Stimulated activated naive B cell treated with anti-CD40 and anti-IgM and Interleukin-4, amounts not matched to agents 10 μg/mL and 1 μg/mL and 100 μg/mL, for 72 hours (primary cell): ENCODE measurements around the gene IFNGR2.
"Not testable (repeated sequence)": the region's sequence is repeated elsewhere in the genome, so short reads cannot be mapped to it uniquely, and the experiment has no call there.

Source experiments
- ATAC-seq, 2 donors: fragments of 150-1000 bp; cut with Tn5 transposase; replicated peaks; 2 replicates each; pipeline ENCODE4 v1.10.0; 2021; ENCODE audit warnings: moderate library complexity in 1 of 2
- DNase-seq: peaks from one replicate; pipeline ENCODE4 v3.0.0; 2021
- H3K27ac Mint-ChIP-seq: one replicate; pipeline ENCODE4 v1.8.0; 2022; ENCODE audit warnings: mild to moderate bottlenecking, mixed read lengths
- H3K27me3 Mint-ChIP-seq, 2 donors: one replicate each; pipeline ENCODE4 v1.8.0; 2022; ENCODE audit warnings: mixed read lengths in 2 of 2
- H3K36me3 Mint-ChIP-seq, 2 donors: one replicate each; pipeline ENCODE4 v1.8.0; 2022; ENCODE audit warnings: mixed read lengths in 2 of 2, mild to moderate bottlenecking in 1 of 2
- H3K4me1 Mint-ChIP-seq, 2 donors: one replicate each; pipeline ENCODE4 v1.8.0; 2022; ENCODE audit warnings: mixed read lengths in 2 of 2, mild to moderate bottlenecking in 1 of 2
- H3K4me3 Mint-ChIP-seq, 2 donors: one replicate each; pipeline ENCODE4 v1.8.0; 2022; ENCODE audit warnings: mild to moderate bottlenecking in 2 of 2, mixed read lengths in 2 of 2, moderate library complexity in 1 of 2
- H3K9me3 Mint-ChIP-seq, 2 donors: one replicate each; pipeline ENCODE4 v1.8.0; 2022; ENCODE audit warnings: mixed read lengths in 2 of 2, mild to moderate bottlenecking in 1 of 2

Gene IFNGR2

DNA sequence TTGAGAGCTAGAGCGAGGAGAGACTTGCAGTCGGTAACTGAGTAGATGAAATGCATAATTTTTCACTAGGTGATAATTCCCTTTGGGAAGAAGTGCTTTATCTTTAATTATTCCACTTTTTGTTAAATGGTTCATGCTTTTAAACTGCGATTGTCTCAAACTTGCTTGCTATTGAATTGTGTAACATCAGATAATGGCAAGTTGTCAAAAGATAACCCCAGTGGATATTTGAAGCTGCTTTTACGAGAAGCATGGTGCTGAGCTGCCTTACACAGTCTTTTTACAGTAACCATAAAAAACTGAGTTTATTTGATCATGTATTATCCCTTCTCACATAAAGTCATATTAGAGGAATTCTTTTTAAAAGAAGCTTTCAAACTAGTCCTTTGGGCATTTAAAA lies 46.4 kb downstream of the IFNGR2 start:
- Mint-ChIP-seq H3K4me3 (no peak overlapping the region), H3K27me3 (no peaks in the 10 kb centered on the region), H3K9me3 (no peaks in the 10 kb centered on the region), H3K36me3 (peaks cover 15 to 26% of the 10 kb centered on the region in 2 donors), H3K27ac (no peak overlapping the region), H3K4me1 (peaks cover 5 to 8% of the 10 kb centered on the region in 2 donors)
- no peak for ATAC-seq
- DNase-seq = no peak

DNA sequence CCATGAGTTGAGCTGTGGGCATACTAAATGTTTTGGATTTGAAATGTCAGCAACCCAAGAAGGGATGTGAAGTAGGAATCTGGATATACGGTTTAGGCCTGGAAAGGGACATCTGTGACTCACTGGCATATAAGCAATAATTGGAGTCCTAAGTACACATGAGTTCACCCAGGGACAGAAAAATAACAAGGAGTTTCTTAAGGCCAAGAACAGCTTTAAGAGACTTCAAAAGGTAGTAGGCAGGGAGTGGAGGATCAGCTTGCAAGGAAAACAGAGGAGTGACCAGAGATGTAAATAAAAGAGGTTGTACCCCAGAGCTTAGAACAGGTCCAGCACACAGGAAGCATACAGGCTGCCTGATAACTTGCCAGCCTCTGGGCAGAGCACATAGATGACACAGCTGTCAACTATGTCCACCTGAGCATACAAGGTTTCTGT lies 48.4 kb downstream of the IFNGR2 start:
- H3K36me3 Mint-ChIP-seq = peaks cover 15 to 26% of the 10 kb centered on the region in 2 donors
- H3K4me1 Mint-ChIP-seq = no peaks in the 10 kb centered on the region

GRCh38 chr21:33452362-33452761 lies 49.1 kb downstream of the IFNGR2 start:
- H3K4me1 Mint-ChIP-seq = no peaks in the 10 kb centered on the region
- H3K4me3 Mint-ChIP-seq = no peak overlapping the region
- ATAC-seq = no peak
- no peaks in the 10 kb centered on the region for H3K9me3 Mint-ChIP-seq
- H3K36me3 Mint-ChIP-seq = peaks cover 15 to 26% of the 10 kb centered on the region in 2 donors
- no peaks in the 10 kb centered on the region for H3K27me3 Mint-ChIP-seq
- no peak overlapping the region for H3K27ac Mint-ChIP-seq
- no peak for DNase-seq

More for the DNA sequence above, 48.4 kb downstream of the IFNGR2 start:
- Mint-ChIP-seq H3K27ac (no peak overlapping the region), H3K4me3 (no peak overlapping the region), H3K27me3 (no peaks in the 10 kb centered on the region), H3K9me3 (no peaks in the 10 kb centered on the region)
- ATAC-seq (no peak), DNase-seq (no peak)

- H3K27ac Mint-ChIP-seq = no peak overlapping the region
These were observed 52.7 kb downstream of the IFNGR2 start for GRCh38 chr21:33455686-33456446.

GRCh38 chr21:33458861-33459260 lies 55.6 kb downstream of the IFNGR2 start:
- no peak overlapping the region for H3K27ac Mint-ChIP-seq
- no peak overlapping the region for H3K4me3 Mint-ChIP-seq
- no peak for ATAC-seq

More at GRCh38 chr21:33455686-33456446, 52.7 kb downstream of the IFNGR2 start:
- Mint-ChIP-seq H3K4me3 (no peak overlapping the region), H3K27me3 (no peaks in the 10 kb centered on the region), H3K4me1 (no peaks in the 10 kb centered on the region), H3K9me3 (no peaks in the 10 kb centered on the region), H3K36me3 (peaks cover 24 to 34% of the 10 kb centered on the region in 2 donors)
- ATAC-seq = no peak
- no peak for DNase-seq

GRCh38 chr21:33461538-33462250 lies 58.5 kb downstream of the IFNGR2 start:
- DNase-seq (no peak), ATAC-seq (no peak)
- no peaks in the 10 kb centered on the region for H3K27me3 Mint-ChIP-seq
- no peaks in the 10 kb centered on the region for H3K4me1 Mint-ChIP-seq
- H3K27ac Mint-ChIP-seq = no peak overlapping the region
- H3K4me3 Mint-ChIP-seq = no peak overlapping the region
- H3K9me3 Mint-ChIP-seq = no peaks in the 10 kb centered on the region
- peaks cover 14 to 25% of the 10 kb centered on the region in 2 donors for H3K36me3 Mint-ChIP-seq

More at GRCh38 chr21:33458861-33459260, 55.6 kb downstream of the IFNGR2 start:
- no peaks in the 10 kb centered on the region for H3K27me3 Mint-ChIP-seq
- peaks cover 14 to 21% of the 10 kb centered on the region in 2 donors for H3K36me3 Mint-ChIP-seq
- no peaks in the 10 kb centered on the region for H3K9me3 Mint-ChIP-seq
- DNase-seq = no peak
- no peaks in the 10 kb centered on the region for H3K4me1 Mint-ChIP-seq

- DNase-seq, H3K4me3 Mint-ChIP-seq, ATAC-seq, H3K9me3 Mint-ChIP-seq, H3K27ac Mint-ChIP-seq, H3K4me1 Mint-ChIP-seq, H3K27me3 Mint-ChIP-seq: not testable (repeated sequence)
- H3K36me3 Mint-ChIP-seq = peaks cover 6 to 13% of the 10 kb centered on the region in 2 donors
These were observed 66.0 kb downstream of the IFNGR2 start for GRCh38 chr21:33469183-33469582.

GRCh38 chr21:33470701-33471100 lies 67.5 kb downstream of the IFNGR2 start:
- Mint-ChIP-seq H3K4me3 (no peak overlapping the region), H3K27ac (no peak overlapping the region), H3K36me3 (peaks cover 6 to 11% of the 10 kb centered on the region in 2 donors), H3K4me1 (peaks cover 3 to 4% of the 10 kb centered on the region in 2 donors), H3K9me3 (no peaks in the 10 kb centered on the region), H3K27me3 (no peaks in the 10 kb centered on the region)
- DNase-seq = no peak
- ATAC-seq = no peak

DNA sequence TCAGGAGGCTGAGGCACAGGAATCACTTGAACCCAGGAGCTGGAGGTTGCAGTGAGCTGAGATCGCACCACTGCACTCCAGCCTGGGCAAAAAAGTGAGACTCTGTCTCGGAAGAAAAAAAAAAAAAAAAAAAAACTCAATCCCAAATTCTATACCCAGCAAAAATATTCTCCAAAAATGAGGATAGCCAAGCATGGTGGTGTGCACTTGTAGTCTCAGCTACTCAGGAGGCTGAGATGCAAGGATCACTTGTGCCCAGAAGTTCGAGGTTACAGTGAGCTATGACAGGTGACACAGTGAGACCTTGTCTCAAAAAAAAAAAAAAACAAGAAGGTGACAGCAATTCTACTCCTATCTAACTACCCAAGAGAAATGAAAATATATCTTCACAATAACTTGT lies 70.1 kb downstream of the IFNGR2 start:
- no peak overlapping the region for H3K27ac Mint-ChIP-seq
- H3K4me1 Mint-ChIP-seq = peaks cover 5 to 8% of the 10 kb centered on the region in 2 donors
- no peak for DNase-seq
- H3K27me3 Mint-ChIP-seq = no peaks in the 10 kb centered on the region
- H3K4me3 Mint-ChIP-seq = no peak overlapping the region
- H3K36me3 Mint-ChIP-seq = peaks cover 6 to 9% of the 10 kb centered on the region in 2 donors
- ATAC-seq = no peak
- no peaks in the 10 kb centered on the region for H3K9me3 Mint-ChIP-seq

GRCh38 chr21:33477066-33477465 lies 73.9 kb downstream of the IFNGR2 start:
- no peaks in the 10 kb centered on the region for H3K27me3 Mint-ChIP-seq
- H3K36me3 Mint-ChIP-seq = peaks cover 6 to 9% of the 10 kb centered on the region in 2 donors
- H3K27ac Mint-ChIP-seq = no peak overlapping the region
- H3K4me1 Mint-ChIP-seq = peaks cover 8 to 26% of the 10 kb centered on the region in 2 donors
- DNase-seq = no peak
- ATAC-seq = no peak
- peak overlapping the region in 1 of 2 donors; percentile 10 for H3K4me3 Mint-ChIP-seq
- no peaks in the 10 kb centered on the region for H3K9me3 Mint-ChIP-seq

GRCh38 chr21:33478182-33478581 lies 75.0 kb downstream of the IFNGR2 start:
- DNase-seq (no peak), ATAC-seq (no peak)
- Mint-ChIP-seq H3K4me3 (peak overlapping the region; percentile 86 to 88), H3K27ac (peak overlapping the region; percentile 92), H3K9me3 (no peaks in the 10 kb centered on the region), H3K4me1 (peaks cover 8 to 26% of the 10 kb centered on the region in 2 donors), H3K36me3 (peaks cover 5 to 6% of the 10 kb centered on the region in 2 donors), H3K27me3 (no peaks in the 10 kb centered on the region)

DNA sequence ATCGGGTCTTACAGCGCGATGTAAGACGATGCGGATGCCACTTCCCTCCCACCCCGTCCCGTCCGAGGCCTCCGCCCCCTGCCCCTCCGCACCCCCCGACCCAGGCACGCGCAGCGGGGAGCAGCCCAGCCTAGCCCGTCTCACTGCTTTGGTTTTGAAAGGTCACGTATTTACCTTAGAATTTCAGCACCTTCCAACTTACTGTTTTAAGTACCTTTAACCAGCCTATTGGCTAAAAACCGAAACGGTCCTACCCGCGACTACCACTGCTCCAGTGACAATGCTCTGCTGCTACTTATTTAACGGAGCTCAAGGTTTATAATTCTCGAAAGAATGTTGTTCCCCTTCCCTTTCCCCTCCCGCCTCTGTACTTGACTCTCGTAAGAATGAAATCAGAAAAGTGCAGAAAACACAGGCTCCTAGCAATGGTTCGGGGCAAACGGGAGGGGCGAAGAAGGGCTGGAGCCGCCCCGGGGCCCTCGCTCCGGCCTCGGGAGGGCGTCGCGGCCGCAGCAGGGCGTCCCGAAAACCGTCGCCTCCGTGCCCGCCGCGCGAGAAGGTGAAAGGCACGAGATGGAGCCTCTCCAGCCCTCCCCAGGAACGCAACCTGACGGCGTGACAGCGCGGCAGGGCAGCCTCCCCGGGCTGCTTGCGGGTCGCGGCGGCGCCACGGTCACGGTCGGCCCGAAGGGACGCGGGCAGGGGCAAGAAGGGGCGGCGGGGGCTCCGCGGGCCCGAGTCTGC lies 75.9 kb downstream of the IFNGR2 start:
- H3K27me3 Mint-ChIP-seq = no peaks in the 10 kb centered on the region
- ATAC-seq (peak; percentile 26 to 28), DNase-seq (no peak)
- no peaks in the 10 kb centered on the region for H3K9me3 Mint-ChIP-seq
- H3K4me1 Mint-ChIP-seq = peaks cover 5 to 21% of the 10 kb centered on the region in 2 donors
- H3K36me3 Mint-ChIP-seq = no peaks in the 10 kb centered on the region
- H3K4me3 Mint-ChIP-seq = peak overlapping the region; percentile 86 to 88
- peak overlapping the region; percentile 92 for H3K27ac Mint-ChIP-seq

DNA sequence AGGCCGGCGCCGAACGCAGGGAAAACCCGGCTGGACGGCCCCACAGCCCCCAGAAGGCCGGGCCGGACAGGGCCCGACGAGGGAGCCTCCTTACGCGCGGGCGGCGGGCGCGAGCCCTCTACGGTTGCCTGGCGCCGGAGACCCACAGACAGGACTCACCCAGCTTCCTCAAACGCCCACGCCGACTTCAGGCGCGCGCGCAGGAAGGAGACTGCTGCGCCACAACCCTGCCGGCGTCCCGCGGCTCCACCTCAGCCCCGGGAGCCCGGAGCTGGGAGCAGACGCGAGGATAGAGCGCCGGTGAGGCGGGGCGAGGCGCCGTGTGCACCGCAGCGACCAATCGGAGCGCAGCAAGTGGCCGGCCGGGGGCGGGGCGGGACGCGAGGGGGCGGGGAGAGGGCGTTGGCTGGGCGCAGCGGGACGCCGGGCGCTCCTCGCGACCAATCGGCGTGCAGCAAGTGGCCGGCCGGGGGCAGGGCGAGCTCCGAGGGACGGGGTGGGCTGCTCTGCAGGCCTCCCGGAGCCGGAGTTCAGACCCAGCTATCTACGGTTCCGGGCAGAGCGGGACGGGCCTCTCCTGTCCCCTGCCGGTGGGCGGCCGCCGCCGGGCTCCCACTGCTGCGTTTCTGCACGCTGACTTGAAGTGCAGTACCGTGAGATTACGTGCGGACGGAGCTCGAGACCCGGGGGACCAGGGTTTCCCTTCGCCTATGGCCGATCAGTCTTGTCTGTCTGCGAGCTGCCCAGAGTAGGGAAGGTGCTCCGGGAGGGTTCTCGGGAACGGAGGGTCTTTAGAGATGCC lies 76.7 kb downstream of the IFNGR2 start, which contains the start of gene TMEM50B:
Gene TMEM50B, minus strand, starts transcription at position 296 of the 802 bp plus-strand sequence. CDS start 11,089 bp downstream, outside the sequence.
- Mint-ChIP-seq H3K9me3 (no peaks in the 10 kb centered on the region), H3K36me3 (no peaks in the 10 kb centered on the region), H3K4me1 (peaks cover 5 to 21% of the 10 kb centered on the region in 2 donors), H3K27me3 (no peaks in the 10 kb centered on the region), H3K27ac (peak within 1 kb of the TSS; percentile 94), H3K4me3 (peak within 1 kb of the TSS; percentile 88 to 91)
- ATAC-seq (peak; percentile 92 to 93), DNase-seq (peak; percentile 98)
